ENCODE measurements around the gene URM1.

DNA sequence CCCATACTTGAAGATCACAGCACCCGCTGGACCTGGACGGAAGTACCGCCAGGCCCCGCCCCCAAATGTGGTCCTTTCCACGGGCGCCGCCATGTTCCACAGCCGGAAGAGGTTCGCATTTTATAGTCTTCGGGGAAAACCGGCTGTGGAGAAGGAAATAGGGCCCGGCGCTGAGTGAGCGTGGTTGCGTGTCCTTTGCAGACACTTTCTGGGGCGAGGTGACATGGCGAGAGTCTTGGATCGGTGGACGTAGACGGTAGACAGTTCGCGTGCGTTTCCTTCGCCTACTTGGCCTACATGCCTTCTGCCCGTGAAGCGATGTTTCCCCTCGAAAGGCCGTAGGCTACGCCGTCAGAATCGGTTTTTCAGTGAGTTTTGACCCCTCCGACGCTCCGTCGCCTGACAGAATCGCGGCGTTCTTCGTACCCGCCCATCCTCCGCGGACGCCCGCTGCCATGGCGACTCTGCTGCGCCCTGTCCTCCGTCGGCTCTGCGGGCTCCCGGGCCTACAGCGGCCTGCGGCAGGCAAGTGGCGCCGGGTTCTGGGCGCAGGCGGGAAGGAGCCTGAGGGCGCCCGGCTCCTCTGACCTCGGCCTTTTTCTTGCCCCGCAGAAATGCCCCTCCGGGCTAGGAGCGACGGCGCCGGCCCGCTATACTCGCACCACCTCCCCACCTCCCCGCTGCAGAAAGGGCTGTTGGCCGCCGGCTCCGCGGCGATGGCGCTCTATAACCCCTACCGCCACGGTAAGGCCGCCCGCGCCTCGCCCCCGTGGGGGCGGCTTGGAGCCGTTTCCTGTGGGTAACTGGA, 48.6 kb upstream of the URM1 start, which contains the start of the genes COQ4 and TRUB2:
- TF ChIP-seq, protein P1, sequence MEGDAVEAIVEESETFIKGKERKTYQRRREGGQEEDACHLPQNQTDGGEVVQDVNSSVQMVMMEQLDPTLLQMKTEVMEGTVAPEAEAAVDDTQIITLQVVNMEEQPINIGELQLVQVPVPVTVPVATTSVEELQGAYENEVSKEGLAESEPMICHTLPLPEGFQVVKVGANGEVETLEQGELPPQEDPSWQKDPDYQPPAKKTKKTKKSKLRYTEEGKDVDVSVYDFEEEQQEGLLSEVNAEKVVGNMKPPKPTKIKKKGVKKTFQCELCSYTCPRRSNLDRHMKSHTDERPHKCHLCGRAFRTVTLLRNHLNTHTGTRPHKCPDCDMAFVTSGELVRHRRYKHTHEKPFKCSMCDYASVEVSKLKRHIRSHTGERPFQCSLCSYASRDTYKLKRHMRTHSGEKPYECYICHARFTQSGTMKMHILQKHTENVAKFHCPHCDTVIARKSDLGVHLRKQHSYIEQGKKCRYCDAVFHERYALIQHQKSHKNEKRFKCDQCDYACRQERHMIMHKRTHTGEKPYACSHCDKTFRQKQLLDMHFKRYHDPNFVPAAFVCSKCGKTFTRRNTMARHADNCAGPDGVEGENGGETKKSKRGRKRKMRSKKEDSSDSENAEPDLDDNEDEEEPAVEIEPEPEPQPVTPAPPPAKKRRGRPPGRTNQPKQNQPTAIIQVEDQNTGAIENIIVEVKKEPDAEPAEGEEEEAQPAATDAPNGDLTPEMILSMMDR (IDR thresholded peaks at IDR 0.05; ENCODE audit: low read depth, low read length), result no peak
- peak; percentile 84 for TF ChIP-seq POLR2A (IDR thresholded peaks at IDR 0.05; ENCODE audit: extremely low read depth, insufficient read length)
